Anterior cingulate cortex (tissue), 58 donors: ENCODE data around the gene GPR137C.

Experiments used
- DNase-seq, 58 donors: peaks; one replicate each; lab custom pipeline; 2025; lab: John Stamatoyannopoulos, UW

GPR137C gene

DNA sequence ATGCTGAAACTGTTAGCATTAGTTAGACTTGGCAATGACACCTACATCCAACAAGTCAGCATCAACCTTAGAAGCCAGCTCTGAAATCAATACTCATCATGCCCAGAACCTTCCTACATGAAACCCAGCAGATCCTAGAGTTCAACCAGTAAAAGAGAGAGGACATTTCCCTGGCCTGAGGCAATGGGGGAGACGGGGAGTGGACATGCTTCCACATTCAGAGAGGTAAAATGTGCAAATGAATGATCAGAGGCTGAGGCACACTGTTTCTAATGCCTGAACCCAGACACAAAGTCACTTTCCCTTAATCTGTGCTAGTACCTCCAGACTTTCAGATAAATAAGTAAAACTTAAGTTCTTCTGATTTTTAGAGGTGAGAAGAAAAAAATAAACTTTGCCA lies 108.2 kb downstream of the GPR137C start:
- no peak for DNase-seq

DNA sequence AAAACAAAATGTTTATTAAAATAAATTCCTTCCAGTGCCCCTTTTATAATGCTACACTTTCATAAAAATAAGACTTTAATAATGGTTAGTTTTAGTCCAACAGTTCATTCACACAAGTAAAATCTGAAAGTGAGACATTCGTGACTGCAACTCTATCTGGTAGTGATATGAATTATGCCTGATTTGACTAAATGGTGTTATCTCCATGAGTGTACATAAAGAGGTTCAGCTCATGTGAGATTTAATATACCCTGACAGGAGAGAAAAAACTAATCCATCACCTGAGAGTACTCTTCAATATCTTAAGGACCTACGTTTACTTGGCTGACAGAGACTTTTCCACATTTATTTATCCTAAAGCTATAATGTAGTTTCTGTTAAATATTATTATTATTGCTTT lies 108.7 kb downstream of the GPR137C start:
- DNase-seq, result no peak

DNA sequence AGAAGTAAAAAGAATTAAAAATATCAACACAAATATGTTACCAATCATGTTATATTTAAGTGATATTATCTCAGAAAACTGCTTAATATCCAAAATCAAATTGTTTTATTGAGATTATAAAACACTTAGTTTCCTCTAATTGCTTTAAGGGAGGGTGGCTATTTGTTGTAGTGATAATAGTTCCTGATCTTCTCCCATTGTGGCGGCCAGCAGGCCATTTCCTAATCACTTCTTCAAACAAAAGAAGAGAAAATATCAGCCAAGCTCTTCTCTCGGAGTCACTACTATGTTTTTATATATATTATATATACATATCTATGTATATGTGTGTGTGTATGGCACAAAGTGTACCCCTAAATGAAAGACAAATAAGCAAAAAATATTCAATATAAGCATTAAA lies 111.2 kb downstream of the GPR137C start:
- DNase-seq, result no peak

DNA sequence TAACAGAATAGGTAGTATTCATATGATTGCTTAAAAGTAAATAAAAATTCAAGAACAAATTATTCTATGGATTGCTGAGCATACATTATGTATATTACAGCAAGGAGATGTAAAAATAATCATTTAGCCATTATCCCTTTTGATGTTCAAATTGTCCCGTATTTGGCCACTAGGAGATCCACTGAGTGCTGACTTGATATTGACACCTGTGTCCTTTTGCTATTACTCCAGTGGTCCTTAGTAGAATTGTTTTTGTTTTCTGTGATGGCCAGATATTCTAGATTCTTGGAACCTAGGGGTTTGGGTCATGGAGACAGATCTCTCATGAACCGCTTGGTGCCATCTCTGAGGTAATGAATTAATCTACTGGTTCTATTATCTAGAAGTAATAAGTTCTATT lies 126.0 kb downstream of the GPR137C start:
- DNase-seq, result no peak

DNA sequence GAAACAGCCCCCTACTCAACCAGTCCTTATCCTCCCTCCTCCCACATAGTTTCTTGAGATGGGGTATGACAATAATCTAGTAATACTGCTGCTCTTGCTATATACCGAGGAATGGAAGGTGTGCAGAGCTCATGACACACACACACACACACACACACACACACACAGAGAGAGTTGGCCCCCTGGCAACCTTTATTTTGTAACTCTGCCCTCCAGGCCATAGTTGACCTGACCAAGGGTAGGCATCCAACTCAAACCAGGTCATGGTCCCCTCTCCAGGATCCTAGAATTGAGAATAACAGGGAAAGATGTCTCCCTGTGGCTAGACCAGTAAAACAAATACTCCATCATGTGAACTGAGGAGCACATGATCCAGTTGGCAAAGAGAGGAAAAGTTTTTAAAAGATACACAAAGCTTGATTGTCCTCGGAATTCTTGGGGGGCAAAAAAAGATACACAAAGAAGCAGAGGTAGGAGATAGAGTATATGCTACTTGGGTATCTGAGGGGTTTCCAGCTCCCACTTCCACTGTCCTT lies 131.4 kb downstream of the GPR137C start:
- no peak for DNase-seq

DNA sequence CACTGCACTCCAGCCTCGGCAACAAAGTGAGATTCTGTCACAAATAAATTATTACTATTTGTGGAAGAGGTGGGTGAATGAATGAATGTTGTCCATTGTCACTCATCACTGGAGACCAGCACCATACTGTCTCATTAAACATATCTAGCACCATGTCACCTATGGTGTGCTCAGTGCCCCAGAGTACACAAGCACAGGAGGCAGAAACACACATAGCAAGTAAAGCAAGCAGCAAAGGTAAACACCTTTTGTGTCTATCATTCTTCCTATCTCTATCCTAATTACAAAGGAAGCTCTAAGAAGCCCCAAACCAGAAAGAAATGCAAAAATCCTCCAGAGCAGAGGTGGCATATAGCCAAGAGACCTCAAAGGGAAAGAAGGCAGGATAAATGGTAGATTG lies 133.5 kb downstream of the GPR137C start:
- DNase-seq, result no peak
